Measurements from ENCODE around the gene PICK1. TPM values are rescaled to one million over a fixed set of nuclear protein-coding genes. Genes with fewer than 3 reads are reported as not detected.
"Not testable (repeated sequence)": the region's sequence is repeated elsewhere in the genome, so short reads cannot be mapped to it uniquely, and the experiment has no call there.

PICK1 gene
- total RNA-seq, 1 donor from 2014 or later: 15.1 TPM

- H3K27me3 Mint-ChIP-seq: no peaks in the 10 kb centered on the region
- intact Hi-C loops (cut with micrococcal nuclease): loop anchor here (10.0 kb wide), 1 partner anchor 93 kb away; the partner anchor contains the start of gene MAFF
- no peaks in the 10 kb centered on the region for H3K4me1 Mint-ChIP-seq
- H3K36me3 Mint-ChIP-seq (ENCODE audit: low read depth): no peaks in the 10 kb centered on the region
- H3K4me3 Mint-ChIP-seq: no peak overlapping the region
- no peak for DNase-seq
- no peak overlapping the region for H3K27ac Mint-ChIP-seq
- H3K9me3 Mint-ChIP-seq: no peaks in the 10 kb centered on the region
Observed at GRCh38 chr22:38111925-38112355, 54.7 kb downstream of the PICK1 start.

GRCh38 chr22:38112381-38112780 lies 55.2 kb downstream of the PICK1 start:
- Mint-ChIP-seq H3K9me3 (no peaks in the 10 kb centered on the region), H3K36me3 (ENCODE audit: low read depth) (no peaks in the 10 kb centered on the region), H3K27me3 (no peaks in the 10 kb centered on the region), H3K4me1 (no peaks in the 10 kb centered on the region), H3K27ac (no peak overlapping the region), H3K4me3 (no peak overlapping the region)
- intact Hi-C loops (cut with micrococcal nuclease): loop anchor here (10.0 kb wide), 1 partner anchor 92 kb away; the partner anchor contains the start of gene MAFF
- no peak for DNase-seq

GRCh38 chr22:38114484-38115398 lies 57.5 kb downstream of the PICK1 start:
- intact Hi-C loops (cut with micrococcal nuclease): loop anchor here (10.0 kb wide), 1 partner anchor 90 kb away; the partner anchor contains the start of gene MAFF
- DNase-seq: peak; percentile 94
- Mint-ChIP-seq H3K9me3 (no peaks in the 10 kb centered on the region), H3K27ac (no peak overlapping the region), H3K4me1 (no peaks in the 10 kb centered on the region), H3K36me3 (ENCODE audit: low read depth) (no peaks in the 10 kb centered on the region), H3K27me3 (no peaks in the 10 kb centered on the region), H3K4me3 (no peak overlapping the region)

- Mint-ChIP-seq H3K9me3 (no peaks in the 10 kb centered on the region), H3K36me3 (ENCODE audit: low read depth) (no peaks in the 10 kb centered on the region), H3K27ac (no peak overlapping the region), H3K4me1 (no peaks in the 10 kb centered on the region), H3K4me3 (no peak overlapping the region), H3K27me3 (no peaks in the 10 kb centered on the region)
- intact Hi-C loops (cut with micrococcal nuclease): loop anchor here (10.0 kb wide), 1 partner anchor 89 kb away; the partner anchor contains the start of gene MAFF
- no peak for DNase-seq
Observed at GRCh38 chr22:38115423-38116205, 58.4 kb downstream of the PICK1 start.

DNA sequence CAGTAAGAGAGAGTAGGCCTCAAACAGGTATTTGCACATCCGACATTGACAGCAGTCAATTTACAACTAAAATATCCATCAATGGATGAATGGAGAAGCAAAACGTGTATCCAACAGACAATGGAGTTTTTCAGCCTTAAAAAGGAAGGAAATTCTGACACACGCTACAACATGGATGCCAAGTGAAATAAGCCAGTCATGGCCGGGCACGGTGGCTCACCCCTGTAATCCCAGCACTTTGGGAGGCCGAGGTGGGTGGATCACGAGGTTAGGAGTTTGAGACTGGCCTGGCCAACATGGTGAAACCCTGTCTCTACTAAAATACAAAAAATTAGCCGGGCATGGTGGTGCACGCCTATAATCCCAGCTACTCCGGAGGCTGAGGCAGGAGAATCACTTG lies 60.4 kb downstream of the PICK1 start:
- H3K27me3 Mint-ChIP-seq; H3K4me1 Mint-ChIP-seq; H3K36me3 Mint-ChIP-seq (ENCODE audit: low read depth); H3K9me3 Mint-ChIP-seq; DNase-seq; H3K4me3 Mint-ChIP-seq; H3K27ac Mint-ChIP-seq: not testable (repeated sequence)
- intact Hi-C loops (cut with micrococcal nuclease): loop anchor here (10.0 kb wide), 1 partner anchor 87 kb away; the partner anchor contains the start of gene MAFF

- no peak for DNase-seq
- Mint-ChIP-seq H3K4me1 (peaks cover 2% of the 10 kb centered on the region), H3K36me3 (ENCODE audit: low read depth) (no peaks in the 10 kb centered on the region), H3K9me3 (no peaks in the 10 kb centered on the region), H3K27ac (no peak overlapping the region), H3K4me3 (no peak overlapping the region), H3K27me3 (no peaks in the 10 kb centered on the region)
- intact Hi-C loops (cut with micrococcal nuclease): loop anchor here (10.0 kb wide), 1 partner anchor 87 kb away; the partner anchor contains the start of gene MAFF
Observed at GRCh38 chr22:38118182-38118581, 61.0 kb downstream of the PICK1 start.

DNA sequence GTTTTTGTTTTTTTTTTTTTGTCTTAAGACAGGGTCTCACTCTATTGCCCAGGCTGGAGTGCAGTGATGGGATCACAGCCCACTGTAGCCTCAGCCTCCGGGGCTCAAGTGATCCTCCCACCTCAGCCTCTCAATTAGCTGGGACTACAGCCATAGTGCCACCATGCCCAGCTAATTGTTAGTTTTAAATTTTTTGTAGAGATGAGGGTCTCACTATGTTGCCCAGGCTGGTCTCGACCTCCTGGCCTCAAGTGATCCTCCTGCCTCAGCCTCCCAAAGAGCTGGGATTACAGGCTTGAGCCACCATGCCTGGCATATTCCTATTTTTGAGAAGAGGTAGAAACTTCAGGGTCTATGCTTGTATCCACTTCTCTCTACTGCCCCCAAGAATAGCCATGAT lies 61.5 kb downstream of the PICK1 start:
- not testable (repeated sequence) for H3K4me3 Mint-ChIP-seq; H3K9me3 Mint-ChIP-seq; DNase-seq; H3K4me1 Mint-ChIP-seq; H3K36me3 Mint-ChIP-seq (ENCODE audit: low read depth); H3K27ac Mint-ChIP-seq; H3K27me3 Mint-ChIP-seq
- intact Hi-C loops (cut with micrococcal nuclease): loop anchor here (10.0 kb wide), 1 partner anchor 86 kb away; the partner anchor contains the start of gene MAFF

DNA sequence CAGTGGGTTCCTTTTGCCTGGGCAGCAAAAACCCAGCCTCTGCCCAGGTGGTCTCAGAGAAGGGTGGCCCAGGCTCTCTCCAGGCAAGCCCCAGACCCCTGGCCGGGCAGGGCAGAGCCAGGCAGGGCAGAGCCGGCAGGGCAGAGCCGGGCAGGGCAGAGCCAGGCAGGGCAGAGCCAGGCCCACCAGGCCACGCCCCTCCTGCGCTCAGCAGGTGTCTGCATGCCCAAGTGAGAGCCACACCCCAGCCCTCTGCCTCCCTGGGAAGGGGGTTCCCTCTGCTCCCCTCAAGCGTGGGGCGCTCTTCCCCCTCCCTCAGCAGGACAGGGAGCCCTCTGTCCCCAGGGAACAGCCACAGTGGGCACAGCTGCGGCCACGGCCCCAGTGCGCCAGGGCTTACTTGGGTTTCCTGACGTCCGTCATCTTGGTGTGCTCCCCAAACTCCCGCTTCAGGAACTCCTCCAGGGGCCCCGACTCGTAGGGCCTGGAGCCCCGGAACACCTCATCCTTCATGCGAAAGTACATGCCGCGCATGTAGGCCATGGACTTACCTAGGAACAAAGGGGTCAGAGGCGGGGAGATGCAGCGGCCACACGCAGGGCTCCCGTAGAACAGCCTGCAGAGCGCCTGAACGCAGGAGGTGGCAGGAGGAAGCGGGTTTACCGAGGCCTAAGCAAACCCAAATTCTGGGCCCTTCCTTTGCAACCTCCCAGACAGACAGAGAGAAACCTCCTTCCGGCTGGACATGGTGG lies 63.3 kb downstream of the PICK1 start:
- no peak for DNase-seq
- no peaks in the 10 kb centered on the region for H3K36me3 Mint-ChIP-seq (ENCODE audit: low read depth)
- no peak overlapping the region for H3K4me3 Mint-ChIP-seq
- H3K27ac Mint-ChIP-seq: no peak overlapping the region
- peaks cover 7% of the 10 kb centered on the region for H3K4me1 Mint-ChIP-seq
- no peaks in the 10 kb centered on the region for H3K27me3 Mint-ChIP-seq
- H3K9me3 Mint-ChIP-seq: no peaks in the 10 kb centered on the region
- intact Hi-C loops (cut with micrococcal nuclease): no loop called here

DNA sequence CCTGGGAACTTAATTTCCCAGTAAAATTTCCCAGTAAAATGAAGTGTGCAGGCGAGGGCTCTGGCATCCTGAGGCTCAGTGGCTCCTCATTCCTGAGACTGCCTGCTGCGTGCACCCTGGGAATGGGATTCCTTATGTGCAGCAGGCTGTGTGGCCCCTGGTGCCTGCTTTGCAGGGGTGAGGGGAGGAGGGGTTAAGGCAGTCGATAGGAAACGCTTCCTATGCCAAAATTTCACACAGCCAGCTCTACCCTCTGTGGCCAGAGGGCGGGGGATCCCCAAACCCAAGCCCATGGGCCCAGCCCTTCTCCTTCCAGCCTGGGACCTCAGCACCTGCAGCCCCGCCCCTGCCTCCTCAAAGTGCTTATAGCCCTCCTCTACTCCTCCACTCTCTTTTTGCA lies 65.4 kb downstream of the PICK1 start:
- Mint-ChIP-seq H3K9me3 (no peaks in the 10 kb centered on the region), H3K27ac (no peak overlapping the region), H3K27me3 (no peaks in the 10 kb centered on the region), H3K4me3 (no peak overlapping the region), H3K4me1 (peaks cover 7% of the 10 kb centered on the region), H3K36me3 (ENCODE audit: low read depth) (no peaks in the 10 kb centered on the region)
- intact Hi-C loops (cut with micrococcal nuclease): no loop called here
- no peak for DNase-seq

DNA sequence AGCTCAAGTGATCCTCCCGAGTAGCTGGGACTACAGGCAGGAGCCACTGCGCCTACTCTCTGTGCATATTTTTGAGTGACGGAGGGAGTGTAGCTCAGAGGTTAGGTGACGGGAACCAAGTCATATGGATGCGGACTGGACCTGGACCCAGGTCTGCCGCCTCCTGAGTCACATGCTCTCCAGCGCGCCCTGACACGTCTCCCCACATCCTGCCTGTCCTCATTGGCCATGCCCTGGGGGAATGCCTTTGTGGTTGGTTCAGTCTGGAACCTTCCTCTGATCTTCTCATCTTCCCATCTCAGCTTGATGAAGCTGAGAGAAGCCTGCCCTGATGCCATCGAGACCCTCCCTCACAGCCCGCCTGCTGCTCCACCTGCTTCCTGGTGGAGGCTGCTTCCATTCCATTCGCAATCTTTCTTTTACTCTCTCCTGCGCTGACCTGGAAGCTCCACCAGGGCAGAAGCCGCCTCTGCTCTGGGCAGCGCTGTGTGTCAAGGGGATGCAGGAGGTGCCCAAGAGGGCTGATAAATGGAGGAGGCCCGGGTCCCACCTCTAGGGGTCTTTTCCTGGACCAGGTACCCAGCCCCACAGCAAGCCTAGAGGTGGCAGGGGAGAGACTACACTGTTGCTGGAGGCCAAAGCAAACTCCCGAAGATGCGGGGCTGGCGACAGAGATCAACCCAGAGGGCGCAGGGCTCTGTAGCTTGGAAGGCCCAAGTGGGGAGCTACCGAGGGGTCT lies 67.2 kb downstream of the PICK1 start:
- Mint-ChIP-seq H3K27ac (no peak overlapping the region), H3K36me3 (ENCODE audit: low read depth) (no peaks in the 10 kb centered on the region), H3K4me1 (peaks cover 7% of the 10 kb centered on the region), H3K9me3 (no peaks in the 10 kb centered on the region), H3K27me3 (no peaks in the 10 kb centered on the region), H3K4me3 (no peak overlapping the region)
- no peak for DNase-seq
- intact Hi-C loops (cut with micrococcal nuclease): no loop called here

GRCh38 chr22:38125038-38125610 lies 67.9 kb downstream of the PICK1 start:
- Mint-ChIP-seq H3K36me3 (ENCODE audit: low read depth) (no peaks in the 10 kb centered on the region), H3K27me3 (no peaks in the 10 kb centered on the region), H3K27ac (no peak overlapping the region), H3K4me1 (peaks cover 7% of the 10 kb centered on the region), H3K4me3 (no peak overlapping the region), H3K9me3 (no peaks in the 10 kb centered on the region)
- intact Hi-C loops (cut with micrococcal nuclease): no loop called here
- no peak for DNase-seq

Data from activated CD4-positive, alpha-beta T cell treated with anti-CD3 and anti-CD28 coated beads, Interleukin-2, amount 10 ng/mL, durations not matched to agents 24 days and 14 days (primary cell).